Kidney epithelial cell (primary cell): ENCODE results near the gene RAB14. TPM values are rescaled to one million over a fixed set of nuclear protein-coding genes. Genes with fewer than 3 reads are reported as not detected.

ENCODE experiments used
- DNase-seq: peaks from one replicate; pipeline ENCODE4 v3.0.0-alpha.2; 2010; ENCODE audit warnings: low read depth
- H3K27me3 ChIP-seq: 2 replicates; pipeline ENCODE4 v1.6.0; 2011; ENCODE audit warnings: low read length; ENCODE audit not compliant: control insufficient read depth, insufficient read depth
- H3K36me3 ChIP-seq: 2 replicates; pipeline ENCODE4 v1.5.1; 2011; ENCODE audit warnings: low read length; ENCODE audit not compliant: control insufficient read depth, insufficient read depth
- H3K4me3 ChIP-seq: 2 replicates; pipeline ENCODE4 v1.5.1; 2011; ENCODE audit warnings: low read depth, mild to moderate bottlenecking, control low read depth, low read length
- CTCF ChIP-seq: IDR thresholded peaks from 2 replicates; pipeline ENCODE4 v1.5.1; 2011; ENCODE audit warnings: mild to moderate bottlenecking, moderate library complexity, low read length, control low read depth, inconsistent platforms; ENCODE audit not compliant: insufficient read depth, poor library complexity, severe bottlenecking
- total RNA-seq: library from RNA; depleted of rRNA; stranded (reverse); fragments of >200 nt; gene quantifications from 2 replicates; pipeline ENCODE4 v1.2.3, GENCODE V29; 2015

RAB14 gene
- total RNA-seq, 1 donor from 2014 or later: 38.1 TPM

DNA sequence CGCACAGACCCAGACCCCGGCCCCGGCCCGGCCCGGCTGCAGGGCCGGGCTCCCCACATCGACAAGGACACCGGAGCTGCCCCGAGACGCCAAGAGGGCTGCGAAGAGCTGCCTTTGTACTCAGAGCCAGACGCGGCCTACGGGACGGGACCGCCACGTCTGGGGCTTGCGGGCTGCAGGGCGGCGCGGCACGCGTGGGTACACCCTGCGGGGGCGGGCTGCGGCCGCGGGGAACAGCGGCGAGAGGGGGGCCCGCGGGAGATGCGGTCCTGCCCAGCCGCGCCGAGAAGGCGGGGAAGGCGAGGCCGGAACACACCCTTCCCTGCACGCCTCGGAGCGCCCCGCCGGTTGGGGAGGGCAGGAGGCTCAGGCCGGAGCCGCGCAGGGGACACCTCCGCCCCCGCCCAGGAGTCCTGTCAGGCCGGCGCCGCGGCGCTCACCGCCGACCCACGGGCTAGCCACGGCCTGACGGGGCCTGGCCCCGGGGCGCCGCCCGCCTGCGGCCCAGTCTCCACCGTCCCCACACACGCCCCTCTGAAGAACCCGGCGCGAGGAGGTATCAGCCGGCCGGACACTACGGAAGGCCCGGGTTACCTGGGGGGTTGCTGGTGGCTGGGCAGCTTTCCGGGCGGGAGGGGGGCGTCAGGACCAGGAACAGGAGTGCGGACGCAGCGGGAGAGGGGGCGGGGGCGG, 478 bp downstream of the RAB14 start:
- H3K36me3 ChIP-seq: no peaks in the 10 kb centered on the region
- no peaks in the 10 kb centered on the region for H3K27me3 ChIP-seq
- H3K4me3 ChIP-seq: peak overlapping the region; percentile 91
- TF ChIP-seq CTCF: no peak
- no peak for DNase-seq

- H3K4me3 ChIP-seq: peak overlapping the region; percentile 91
- H3K27me3 ChIP-seq: no peaks in the 10 kb centered on the region
- no peak for TF ChIP-seq CTCF
- DNase-seq: no peak
- H3K36me3 ChIP-seq: no peaks in the 10 kb centered on the region
Observed at GRCh38 chr9:121200356-121200755, 1.3 kb downstream of the RAB14 start.

- no peak for TF ChIP-seq CTCF
- no peaks in the 10 kb centered on the region for H3K36me3 ChIP-seq
- DNase-seq: no peak
- H3K27me3 ChIP-seq: no peaks in the 10 kb centered on the region
- peak overlapping the region; percentile 15 for H3K4me3 ChIP-seq
Observed at GRCh38 chr9:121199921-121200320, 1.7 kb downstream of the RAB14 start.

- Histone ChIP-seq H3K27me3 (no peaks in the 10 kb centered on the region), H3K36me3 (no peaks in the 10 kb centered on the region), H3K4me3 (no peak overlapping the region)
- no peak for TF ChIP-seq CTCF
- DNase-seq: no peak
Observed at GRCh38 chr9:121198512-121199042, 3.1 kb downstream of the RAB14 start.

GRCh38 chr9:121197132-121197531, 4.5 kb downstream of the RAB14 start:
- H3K4me3 ChIP-seq: no peak overlapping the region
- no peak for TF ChIP-seq CTCF
- DNase-seq: no peak
- no peaks in the 10 kb centered on the region for H3K27me3 ChIP-seq
- H3K36me3 ChIP-seq: no peaks in the 10 kb centered on the region

DNA sequence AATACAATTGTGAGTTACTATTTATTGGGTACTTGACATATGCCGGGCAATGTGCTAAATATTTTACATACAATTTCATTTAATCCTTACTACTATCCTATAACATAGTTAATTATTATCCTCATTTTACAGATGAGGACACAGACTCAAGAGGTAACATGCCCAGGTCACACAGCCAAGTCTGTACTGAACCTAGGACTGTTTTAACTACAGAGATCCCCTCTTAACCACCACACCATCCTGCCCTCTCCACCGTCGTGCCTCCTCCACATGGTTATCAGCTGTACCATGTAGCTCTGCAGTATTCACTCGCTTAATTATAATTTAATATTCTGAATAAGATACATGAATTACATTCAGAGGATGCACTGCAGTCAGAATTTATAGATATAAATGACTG, 5.3 kb downstream of the RAB14 start:
- TF ChIP-seq CTCF: no peak
- H3K4me3 ChIP-seq: no peak overlapping the region
- no peak for DNase-seq

More for the DNA sequence above, 5.3 kb downstream of the RAB14 start:
- Histone ChIP-seq H3K27me3 (no peaks in the 10 kb centered on the region), H3K36me3 (no peaks in the 10 kb centered on the region)
